ENCODE results near the gene TOLLIP.

TOLLIP gene

GRCh38 chr11:1293619-1294015 is 15.8 kb downstream of the TOLLIP start:
- FAIRE-seq, result no peak
- no peak for DNase-seq (ENCODE audit: insufficient read length, low spot score)
- no peak for TF ChIP-seq SPI1 (IDR thresholded peaks at IDR 0.05; ENCODE audit: low read depth, low read length)
- no peak for TF ChIP-seq PAX5 (IDR thresholded peaks at IDR 0.05; ENCODE audit: insufficient read depth, low read length, severe bottlenecking)
- no peak for TF ChIP-seq POU2F2 (IDR thresholded peaks at IDR 0.05; ENCODE audit: low read depth, low read length)
- no peak for TF ChIP-seq TAF1 (IDR thresholded peaks at IDR 0.05; ENCODE audit: low read depth, low read length)
- TF ChIP-seq POLR2A (IDR thresholded peaks at IDR 0.05; ENCODE audit: low read depth, low read length), result no peak
- no peak for TF ChIP-seq POLR2AphosphoS5 (IDR thresholded peaks at IDR 0.05; ENCODE audit: low read depth, low read length)

DNA sequence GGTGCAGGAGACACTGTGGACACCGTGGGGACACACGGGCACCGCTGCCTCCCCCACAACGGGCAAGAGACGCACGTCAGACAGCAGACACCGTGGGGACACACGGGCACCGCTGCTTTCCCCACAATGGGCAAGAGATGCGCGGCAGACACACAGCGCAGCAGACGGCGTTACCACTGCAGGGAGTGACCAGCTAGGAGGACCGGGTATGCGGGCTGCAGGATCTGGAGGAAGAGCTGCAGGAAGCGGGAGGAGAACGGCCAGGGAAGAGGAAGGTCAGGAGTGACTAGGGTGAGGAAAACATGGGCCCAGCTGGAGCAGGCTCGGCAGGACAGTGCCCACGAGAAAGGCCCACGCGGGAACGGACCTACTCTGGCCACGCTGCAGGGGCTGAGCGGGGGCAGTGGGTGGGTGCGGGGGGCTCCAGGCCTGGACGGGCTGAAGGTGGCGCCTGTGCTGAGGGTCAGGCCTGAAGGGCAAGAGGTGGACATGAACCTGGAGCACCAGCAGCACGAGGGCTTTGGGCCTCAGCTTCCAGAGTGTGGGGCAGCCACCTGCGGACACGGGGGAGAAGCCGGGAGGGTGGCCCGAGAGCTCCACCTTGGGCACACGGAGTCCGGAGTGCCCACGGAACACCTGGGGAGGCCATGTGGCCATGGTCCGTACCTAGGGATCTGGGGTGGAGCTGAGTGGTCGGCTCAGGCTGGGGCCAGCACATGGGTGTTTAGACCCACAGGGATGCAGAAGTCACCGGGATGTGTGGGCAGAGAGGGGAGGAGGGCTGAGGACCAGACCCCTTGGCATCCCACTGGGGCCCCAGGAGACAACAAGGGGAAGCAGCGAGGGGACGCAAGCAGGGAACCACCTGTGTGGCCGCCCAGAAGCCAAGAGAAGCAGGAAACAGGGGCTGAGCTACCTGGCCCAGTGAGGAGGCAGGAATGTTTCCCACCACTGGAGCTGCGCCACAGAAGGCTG is 16.5 kb downstream of the TOLLIP start:
- no peak for TF ChIP-seq POLR2AphosphoS5 (IDR thresholded peaks at IDR 0.05; ENCODE audit: low read depth, low read length)
- TF ChIP-seq TAF1 (IDR thresholded peaks at IDR 0.05; ENCODE audit: low read depth, low read length), result no peak
- no peak for TF ChIP-seq POLR2A (IDR thresholded peaks at IDR 0.05; ENCODE audit: low read depth, low read length)
- TF ChIP-seq PAX5 (IDR thresholded peaks at IDR 0.05; ENCODE audit: insufficient read depth, low read length, severe bottlenecking), result no peak
- TF ChIP-seq SPI1 (IDR thresholded peaks at IDR 0.05; ENCODE audit: low read depth, low read length), result no peak
- no peak for TF ChIP-seq POU2F2 (IDR thresholded peaks at IDR 0.05; ENCODE audit: low read depth, low read length)
- FAIRE-seq (no peak), DNase-seq (ENCODE audit: insufficient read length, low spot score) (no peak)

- DNase-seq (ENCODE audit: insufficient read length, low spot score) (no peak), FAIRE-seq (no peak)
- TF ChIP-seq TAF1 (IDR thresholded peaks at IDR 0.05; ENCODE audit: low read depth, low read length), result no peak
- no peak for TF ChIP-seq SPI1 (IDR thresholded peaks at IDR 0.05; ENCODE audit: low read depth, low read length)
- TF ChIP-seq POU2F2 (IDR thresholded peaks at IDR 0.05; ENCODE audit: low read depth, low read length), result no peak
- TF ChIP-seq POLR2AphosphoS5 (IDR thresholded peaks at IDR 0.05; ENCODE audit: low read depth, low read length), result no peak
- no peak for TF ChIP-seq POLR2A (IDR thresholded peaks at IDR 0.05; ENCODE audit: low read depth, low read length)
- no peak for TF ChIP-seq PAX5 (IDR thresholded peaks at IDR 0.05; ENCODE audit: insufficient read depth, low read length, severe bottlenecking)
Measured at GRCh38 chr11:1292018-1292643, 17.3 kb downstream of the TOLLIP start.

GRCh38 chr11:1291295-1292017 is 18.0 kb downstream of the TOLLIP start:
- DNase-seq (ENCODE audit: insufficient read length, low spot score), result no peak
- FAIRE-seq, result no peak
- TF ChIP-seq TAF1 (IDR thresholded peaks at IDR 0.05; ENCODE audit: low read depth, low read length), result no peak

- FAIRE-seq (no peak), DNase-seq (ENCODE audit: insufficient read length, low spot score) (no peak)
- TF ChIP-seq PAX5 (IDR thresholded peaks at IDR 0.05; ENCODE audit: insufficient read depth, low read length, severe bottlenecking) (no peak), TAF1 (IDR thresholded peaks at IDR 0.05; ENCODE audit: low read depth, low read length) (no peak), POU2F2 (IDR thresholded peaks at IDR 0.05; ENCODE audit: low read depth, low read length) (no peak)
Measured at GRCh38 chr11:1290052-1291040, 19.1 kb downstream of the TOLLIP start.

DNA sequence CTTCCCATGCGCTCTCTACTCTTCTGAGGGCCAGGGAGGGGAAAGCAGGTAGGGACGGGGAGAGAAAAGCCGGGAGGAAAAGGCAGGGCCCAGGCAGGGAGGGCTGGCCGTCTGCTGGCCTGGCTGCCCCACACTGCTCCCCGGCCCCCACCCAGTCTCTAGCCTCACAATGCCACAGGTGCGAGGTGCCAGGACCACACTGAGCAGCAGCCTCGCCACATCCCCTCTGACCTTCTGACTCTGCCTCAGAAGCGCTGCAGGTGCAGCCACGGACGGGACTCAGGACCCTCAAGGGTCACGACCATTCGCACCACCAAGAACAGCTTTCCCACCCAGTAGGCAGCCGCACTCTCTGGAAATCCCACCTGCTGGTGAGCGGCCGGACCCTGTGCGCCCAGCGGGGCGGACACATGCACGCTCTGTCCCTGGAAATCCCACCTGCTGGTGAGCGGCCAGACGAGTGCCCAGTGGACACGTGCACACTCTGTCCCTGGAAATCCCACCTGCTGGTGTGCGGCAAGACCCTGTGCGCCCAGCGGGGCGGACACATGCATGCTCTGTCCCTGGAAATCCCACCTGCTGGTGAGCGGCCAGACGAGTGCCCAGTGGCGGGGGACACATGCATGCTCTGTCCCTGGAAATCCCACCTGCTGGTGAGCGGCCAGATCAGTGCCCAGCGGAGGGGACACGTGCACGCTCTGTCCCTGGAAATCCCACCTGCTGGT is 20.1 kb downstream of the TOLLIP start:
- FAIRE-seq, result no peak
- no peak for DNase-seq (ENCODE audit: insufficient read length, low spot score)
- no peak for TF ChIP-seq SPI1 (IDR thresholded peaks at IDR 0.05; ENCODE audit: low read depth, low read length)
- TF ChIP-seq PAX5 (IDR thresholded peaks at IDR 0.05; ENCODE audit: insufficient read depth, low read length, severe bottlenecking), result no peak
- TF ChIP-seq POLR2AphosphoS5 (IDR thresholded peaks at IDR 0.05; ENCODE audit: low read depth, low read length), result no peak
- no peak for TF ChIP-seq TAF1 (IDR thresholded peaks at IDR 0.05; ENCODE audit: low read depth, low read length)
- TF ChIP-seq POU2F2 (IDR thresholded peaks at IDR 0.05; ENCODE audit: low read depth, low read length), result no peak
- TF ChIP-seq POLR2A (IDR thresholded peaks at IDR 0.05; ENCODE audit: low read depth, low read length), result no peak

GRCh38 chr11:1288426-1289151 is 20.8 kb downstream of the TOLLIP start:
- no peak for DNase-seq (ENCODE audit: insufficient read length, low spot score)
- TF ChIP-seq TAF1 (IDR thresholded peaks at IDR 0.05; ENCODE audit: low read depth, low read length), result no peak
- no peak for TF ChIP-seq POLR2AphosphoS5 (IDR thresholded peaks at IDR 0.05; ENCODE audit: low read depth, low read length)
- no peak for TF ChIP-seq POU2F2 (IDR thresholded peaks at IDR 0.05; ENCODE audit: low read depth, low read length)
- no peak for TF ChIP-seq SPI1 (IDR thresholded peaks at IDR 0.05; ENCODE audit: low read depth, low read length)
- no peak for TF ChIP-seq POLR2A (IDR thresholded peaks at IDR 0.05; ENCODE audit: low read depth, low read length)
- no peak for TF ChIP-seq PAX5 (IDR thresholded peaks at IDR 0.05; ENCODE audit: insufficient read depth, low read length, severe bottlenecking)
- FAIRE-seq, result no peak

GRCh38 chr11:1287928-1288327 is 21.5 kb downstream of the TOLLIP start:
- DNase-seq (ENCODE audit: insufficient read length, low spot score), result no peak
- TF ChIP-seq POU2F2 (IDR thresholded peaks at IDR 0.05; ENCODE audit: low read depth, low read length) (no peak), POLR2A (IDR thresholded peaks at IDR 0.05; ENCODE audit: low read depth, low read length) (no peak), POLR2AphosphoS5 (IDR thresholded peaks at IDR 0.05; ENCODE audit: low read depth, low read length) (no peak), PAX5 (IDR thresholded peaks at IDR 0.05; ENCODE audit: insufficient read depth, low read length, severe bottlenecking) (no peak), TAF1 (IDR thresholded peaks at IDR 0.05; ENCODE audit: low read depth, low read length) (no peak)
- no peak for FAIRE-seq

Measured in GM12891 (cell line).